HepG2 (cell line): Measurements from ENCODE around the gene FAM171A2. TPM values are rescaled to one million over a fixed set of nuclear protein-coding genes. Genes with fewer than 3 reads are reported as not detected.

Experiments
- ATAC-seq: fragments of 200-7000 bp; cut with Tn5 transposase; 3 replicates; pipeline ENCODE4 v1.9.1; 2020; ENCODE audit warnings: mild to moderate bottlenecking, moderate library complexity
- BruUV-seq: library from RNA; stranded (reverse); fragments of 400-500 nt; replicated peaks from 2 replicates; lab custom pipeline; 2021; lab: Mats Ljungman, UMichigan
- CTCF ChIA-PET: fragments of 300-600 bp; formaldehyde crosslinking; extraction: SDS; loops from one replicate; lab custom pipeline; 2021; ENCODE audit warnings: low total read pairs, inconsistent platforms, low intra/inter-chr PET ratio; lab: Yijun Ruan, JAX
- POLR2A ChIA-PET: fragments of 350-600 bp; sonication (Branson Sonifier 250); formaldehyde crosslinking; loops from one replicate; lab custom pipeline; 2020; ENCODE audit warnings: antibody characterized with exemption, inconsistent platforms; lab: Yijun Ruan, JAX
- DNase-seq: peaks from one replicate; pipeline ENCODE4 v3.0.0-alpha.2; 2015; ENCODE audit warnings: low spot score
- FAIRE-seq: peaks from 3 replicates; lab custom pipeline; 2011; peaks lifted over from hg19 to GRCh38; lab: Jason Lieb, UNC
- H2AFZ ChIP-seq: one replicate; pipeline ENCODE4 v1.6.1; 2011; ENCODE audit warnings: low read length, inconsistent platforms
- H3K27ac ChIP-seq: fragments of 300-600 bp; 3 replicates; pipeline ENCODE4 v1.8.0; 2011; ENCODE audit warnings: mixed run types, mild to moderate bottlenecking, mixed read lengths, low read length, inconsistent platforms; ENCODE audit not compliant: insufficient read depth; ENCODE audit errors: extremely low read length
- H3K27me3 ChIP-seq, 2 experiments: fragments of 200-600 bp in 1 of 2; 2 replicates in 1 of 2; 3 replicates in 1 of 2; pipeline versions ENCODE4 v1.6.0 to v1.8.0; 2011; ENCODE audit warnings: low read length in 2 of 2, mild to moderate bottlenecking in 2 of 2, moderate library complexity in 2 of 2, inconsistent platforms in 1 of 2; ENCODE audit not compliant: insufficient read depth in 2 of 2, control insufficient read depth in 1 of 2
- H3K36me3 ChIP-seq, 2 experiments: fragments of 200-600 bp in 1 of 2; replicated peaks in 1 of 2; 2 replicates in 1 of 2; 3 replicates in 1 of 2; pipeline versions ENCODE4 v1.5.1 to v1.8.0; 2011; ENCODE audit warnings: low read length in 2 of 2, inconsistent platforms in 1 of 2; ENCODE audit not compliant: insufficient read depth in 2 of 2, control insufficient read depth in 1 of 2
- H3K4me1 ChIP-seq: 2 replicates; pipeline ENCODE4 v1.5.1; 2012; ENCODE audit warnings: low read length, inconsistent platforms; ENCODE audit not compliant: insufficient read depth
- H3K4me2 ChIP-seq: 2 replicates; pipeline ENCODE4 v1.6.0; 2011; ENCODE audit warnings: low read depth, low read length, inconsistent platforms
- H3K4me3 ChIP-seq, 3 experiments: fragments of 200-600 bp in 1 of 3; sonication (generic), shearing (Covaris generic) in 1 of 3; replicated peaks in 1 of 3; 2 replicates each; pipeline ENCODE4 v1.5.1; 2011 to 2016; ENCODE audit warnings: low read length in 3 of 3, inconsistent platforms in 2 of 3, low read depth in 2 of 3, mild to moderate bottlenecking in 2 of 3, control low read depth in 1 of 3, mixed read lengths in 1 of 3; ENCODE audit not compliant: insufficient read depth in 1 of 3
- H3K79me2 ChIP-seq: one replicate; pipeline ENCODE4 v1.6.1; 2011; ENCODE audit warnings: low read length, inconsistent platforms; ENCODE audit not compliant: insufficient read depth
- H3K9ac ChIP-seq: 2 replicates; pipeline ENCODE4 v1.6.0; 2011; ENCODE audit warnings: mild to moderate bottlenecking, low read depth, low read length, inconsistent platforms; ENCODE audit not compliant: insufficient read depth
- H3K9me3 ChIP-seq: 2 replicates; pipeline ENCODE4 v1.5.1; 2012; ENCODE audit warnings: mild to moderate bottlenecking, low read length
- H4K20me1 ChIP-seq: 2 replicates; pipeline ENCODE4 v1.6.0; 2011; ENCODE audit warnings: inconsistent platforms, mild to moderate bottlenecking, low read length, moderate library complexity; ENCODE audit not compliant: insufficient read depth
- FOSL1 ChIP-seq: sonication (generic); formaldehyde crosslinking; IDR thresholded peaks from 2 replicates; pipeline ENCODE4 v1.9.0; 2021; ENCODE audit warnings: missing genetic modification reagents, borderline replicate concordance
- FOXK1 ChIP-seq: sonication (generic); formaldehyde crosslinking; IDR thresholded peaks from 2 replicates; pipeline ENCODE4 v1.4.0; 2020; ENCODE audit warnings: low read depth, missing genetic modification reagents, borderline replicate concordance
- KLF13 ChIP-seq: sonication (generic); formaldehyde crosslinking; IDR thresholded peaks from 2 replicates; pipeline ENCODE4 v1.4.0; 2020; ENCODE audit warnings: mild to moderate bottlenecking, missing genetic modification reagents
- MNT ChIP-seq: fragments of 450-650 bp; IDR thresholded peaks from 2 replicates; pipeline ENCODE4 v1.6.1; 2016
- ZBTB33 ChIP-seq: sonication (generic); formaldehyde crosslinking; IDR thresholded peaks from 2 replicates; pipeline ENCODE4 v1.4.0; 2020; ENCODE audit warnings: missing genetic modification reagents
- ZMYM4 ChIP-seq: sonication (generic); formaldehyde crosslinking; IDR thresholded peaks from 2 replicates; pipeline ENCODE4 v1.8.1; 2023; ENCODE audit warnings: mild to moderate bottlenecking, missing genetic modification reagents
- ZNF501 ChIP-seq: sonication (generic); formaldehyde crosslinking; IDR thresholded peaks from 2 replicates; pipeline ENCODE4 v1.5.1; 2020; ENCODE audit warnings: mild to moderate bottlenecking, moderate library complexity, missing genetic modification reagents
- ZNF550 ChIP-seq: sonication (generic); formaldehyde crosslinking; IDR thresholded peaks from 2 replicates; pipeline ENCODE4 v1.4.0; 2020; ENCODE audit warnings: mild to moderate bottlenecking, missing genetic modification reagents, borderline replicate concordance
- ZNF737 ChIP-seq: sonication (generic); formaldehyde crosslinking; IDR thresholded peaks from 2 replicates; pipeline ENCODE4 v1.5.0; 2020; ENCODE audit warnings: missing genetic modification reagents, mild to moderate bottlenecking, borderline replicate concordance
- ZNF768 ChIP-seq: sonication (generic); formaldehyde crosslinking; IDR thresholded peaks from 2 replicates; pipeline ENCODE4 v1.4.0; 2020; ENCODE audit warnings: missing genetic modification reagents
- ZSCAN9 ChIP-seq: IDR thresholded peaks from 2 replicates; pipeline ENCODE4 v1.6.1; 2016; ENCODE audit warnings: borderline replicate concordance
- WGBS: methylation state at CpG from one replicate; pipeline ENCODE4 v1.1.6; 2017; ENCODE audit warnings: low lambda C conversion rate; 5-methylcytosine and 5-hydroxymethylcytosine counted together
- in situ Hi-C: cut with HindIII; loops from 2 replicates; pipeline ENCODE4 v1.10.0; 2017; ENCODE audit warnings: low pct_unique_long_range_greater_than_20kb; ENCODE audit not compliant: extremely low pct_ligation_motif_present
- intact Hi-C: fragments of 100-400 bp; cut with micrococcal nuclease; formaldehyde crosslinking; loops from one replicate; pipeline ENCODE4 v1.10.0; 2022; ENCODE audit not compliant: unreplicated experiment
- polyA plus RNA-seq, 8 experiments: library from polyadenylated mRNA; depleted of rRNA in 3 of 8; stranded (reverse) in 7 of 8; unstranded in 1 of 8; fragments of >200 nt; fragmentation: Illumina TruSeq in 4 of 8; extraction: Trizol in 4 of 8; gene quantifications; 2 replicates each; pipeline versions ENCODE4 v1.2.1 to v1.2.3, GENCODE V29; 2011 to 2016; ENCODE audit warnings: low read depth in 4 of 8, missing spikeins in 1 of 8, mixed read lengths in 1 of 8; ENCODE audit not compliant: insufficient read depth in 1 of 8
- total RNA-seq, 5 experiments: library from RNA; depleted of rRNA; stranded (reverse); fragments of >200 nt; fragmentation: Illumina TruSeq; extraction: Trizol; gene quantifications; 2 replicates each; pipeline ENCODE4 v1.2.3, GENCODE V29; 2016; ENCODE audit warnings: low read depth in 1 of 5
- TF ChIP-seq, protein P1 (sequence below): sonication (generic); formaldehyde crosslinking; IDR thresholded peaks from 2 replicates; pipeline ENCODE4 v1.5.1; 2020; ENCODE audit warnings: missing genetic modification reagents, mild to moderate bottlenecking, borderline replicate concordance

The FAM171A2 gene
- total and polyA plus RNA-seq, 2 of the 13 experiments (the other 11 are each of a cell fraction or from before 2014, with no cell fraction given): 1.8 to 3.6 TPM

DNA sequence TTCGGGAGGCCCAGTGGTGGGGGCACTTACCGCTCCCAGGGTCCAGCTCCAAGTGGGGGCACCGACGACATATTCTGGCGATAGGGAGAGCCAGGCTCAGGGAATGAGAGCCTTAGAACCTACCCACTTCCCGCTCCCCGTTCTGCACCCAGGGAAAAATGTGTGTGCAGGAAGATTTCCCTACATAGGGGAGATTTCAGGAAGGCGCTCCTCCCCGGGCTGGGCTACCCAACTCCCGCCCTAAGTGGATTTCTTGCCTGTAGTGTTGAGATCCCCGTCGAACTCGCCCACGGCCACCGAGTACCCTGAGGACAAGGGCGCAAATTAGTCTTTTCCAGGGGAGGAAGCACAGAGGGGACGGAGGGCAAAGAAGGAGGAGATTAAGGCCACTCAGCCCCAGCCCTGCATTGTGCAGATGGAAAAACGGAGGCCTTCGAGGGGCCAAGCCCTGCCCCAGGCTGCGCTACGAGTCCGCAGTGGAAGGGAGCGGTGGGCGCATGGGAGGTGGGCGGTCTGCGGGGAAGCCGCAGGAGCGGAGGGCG, 20.7 kb upstream of the FAM171A2 start:
- peaks cover 20 to 66% of the 10 kb centered on the region in 2 experiments for H3K27me3 ChIP-seq
- BruUV-seq: no TSS peak
- no peak; the same call in 2 of the 3 replicates for ATAC-seq
- H3K79me2 ChIP-seq: no peaks in the 10 kb centered on the region
- no peaks in the 10 kb centered on the region for H4K20me1 ChIP-seq
- no peak for DNase-seq
- WGBS: 45% methylated on average over 26 of the region's 29 CpGs
- peak overlapping the region; percentile 96 for H3K4me2 ChIP-seq
- peaks cover 22% of the 10 kb centered on the region for H3K4me1 ChIP-seq
- no peak overlapping the region for H2AFZ ChIP-seq
- H3K27ac ChIP-seq: no peak overlapping the region
- intact Hi-C loops: no loop called here
- peak overlapping the region in 1 of 3 experiments; percentile 83; a peak in 2 of 6 replicates for H3K4me3 ChIP-seq
- CTCF ChIA-PET: no interaction called here
- peak overlapping the region; percentile 27; the same call in 1 of the 2 replicates for H3K9ac ChIP-seq
- TF ChIP-seq ZNF737 (CRISPR knock-in tag): 0 out of 2 replicates have a peak, but pooled peaks have one; percentile 46
- peak; percentile 33; the same call in 1 of the 2 replicates for TF ChIP-seq ZNF768 (CRISPR knock-in tag)
- TF ChIP-seq, protein P1, sequence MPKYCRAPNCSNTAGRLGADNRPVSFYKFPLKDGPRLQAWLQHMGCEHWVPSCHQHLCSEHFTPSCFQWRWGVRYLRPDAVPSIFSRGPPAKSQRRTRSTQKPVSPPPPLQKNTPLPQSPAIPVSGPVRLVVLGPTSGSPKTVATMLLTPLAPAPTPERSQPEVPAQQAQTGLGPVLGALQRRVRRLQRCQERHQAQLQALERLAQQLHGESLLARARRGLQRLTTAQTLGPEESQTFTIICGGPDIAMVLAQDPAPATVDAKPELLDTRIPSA (CRISPR knock-in tag): no peak
- no peak for TF ChIP-seq FOXK1 (CRISPR knock-in tag)
- peak; percentile 57; the same call in 1 of the 2 replicates for TF ChIP-seq ZNF501 (CRISPR knock-in tag)
- TF ChIP-seq ZSCAN9 (CRISPR knock-in tag): no peak
- TF ChIP-seq ZMYM4 (CRISPR knock-in tag): 0 out of 2 replicates have a peak, but pooled peaks have one; percentile 10
- no peak for TF ChIP-seq FOSL1 (CRISPR knock-in tag)
- TF ChIP-seq ZBTB33 (CRISPR knock-in tag): peak; percentile 50; the same call in 1 of the 2 replicates
- 0 out of 2 replicates have a peak, but pooled peaks have one; percentile 56 for TF ChIP-seq ZNF550 (CRISPR knock-in tag)
- TF ChIP-seq KLF13: 0 out of 2 replicates have a peak, but pooled peaks have one; percentile 38
- no peak for TF ChIP-seq MNT
- H3K36me3 ChIP-seq: no peaks in the 10 kb centered on the region
- POLR2A ChIA-PET: interaction anchor here (1.3 to 2.0 kb wide), 4 partner anchors 9 to 139 kb away, joined by 4 to 12 read pairs (median 7); no protein-coding TSS in a partner anchor
- in situ Hi-C loops: no loop called here
- H3K9me3 ChIP-seq: no peaks in the 10 kb centered on the region
- FAIRE-seq: no peak
